Measurements from ENCODE around the gene RWDD4. TPM values are rescaled to one million over a fixed set of nuclear protein-coding genes. Genes with fewer than 3 reads are reported as not detected.

RWDD4 gene
- total RNA-seq, 4 donors from 2014 or later: 30.5 to 40.3 (median 30.9) TPM

DNA sequence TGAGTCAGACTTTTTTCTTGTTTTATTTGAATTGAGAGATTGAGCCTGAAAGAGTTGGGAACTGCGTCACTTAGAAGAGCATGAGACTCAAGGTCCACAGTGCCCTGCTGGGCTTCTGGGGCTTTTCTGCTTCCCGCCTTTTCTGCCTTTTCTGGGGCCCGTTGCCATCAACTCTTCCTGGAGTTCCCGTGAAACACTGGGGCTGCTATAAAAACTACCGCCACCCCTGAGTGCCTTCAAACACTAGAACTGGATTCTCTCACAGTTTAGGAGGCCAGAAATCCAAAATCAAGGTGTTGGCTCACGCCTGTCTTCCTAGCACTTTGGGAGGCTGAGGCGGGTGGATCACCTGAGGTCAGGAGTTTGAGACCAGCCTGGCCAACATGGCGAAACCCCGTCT, 49.8 kb downstream of the RWDD4 start:
- intact Hi-C loops (cut with DNase I): loop anchor here (2.0 to 10.0 kb wide), 2 partner anchors 46 to 72 kb away; partner anchors contain the start of genes RWDD4 and TRAPPC11
- H3K36me3 ChIP-seq: no peaks in the 10 kb centered on the region
- 95% methylated on average over 9 of the region's 9 CpGs for WGBS
- no peaks in the 10 kb centered on the region for H3K9me3 ChIP-seq
- no peaks in the 10 kb centered on the region for H3K27me3 ChIP-seq
- TF ChIP-seq POLR2A (IDR thresholded peaks at IDR 0.05; ENCODE audit: low read depth) (no peak), EP300 (IDR thresholded peaks at IDR 0.05) (no peak), POLR2AphosphoS5 (IDR thresholded peaks at IDR 0.05) (no peak)
- TF ChIP-seq, protein P1, sequence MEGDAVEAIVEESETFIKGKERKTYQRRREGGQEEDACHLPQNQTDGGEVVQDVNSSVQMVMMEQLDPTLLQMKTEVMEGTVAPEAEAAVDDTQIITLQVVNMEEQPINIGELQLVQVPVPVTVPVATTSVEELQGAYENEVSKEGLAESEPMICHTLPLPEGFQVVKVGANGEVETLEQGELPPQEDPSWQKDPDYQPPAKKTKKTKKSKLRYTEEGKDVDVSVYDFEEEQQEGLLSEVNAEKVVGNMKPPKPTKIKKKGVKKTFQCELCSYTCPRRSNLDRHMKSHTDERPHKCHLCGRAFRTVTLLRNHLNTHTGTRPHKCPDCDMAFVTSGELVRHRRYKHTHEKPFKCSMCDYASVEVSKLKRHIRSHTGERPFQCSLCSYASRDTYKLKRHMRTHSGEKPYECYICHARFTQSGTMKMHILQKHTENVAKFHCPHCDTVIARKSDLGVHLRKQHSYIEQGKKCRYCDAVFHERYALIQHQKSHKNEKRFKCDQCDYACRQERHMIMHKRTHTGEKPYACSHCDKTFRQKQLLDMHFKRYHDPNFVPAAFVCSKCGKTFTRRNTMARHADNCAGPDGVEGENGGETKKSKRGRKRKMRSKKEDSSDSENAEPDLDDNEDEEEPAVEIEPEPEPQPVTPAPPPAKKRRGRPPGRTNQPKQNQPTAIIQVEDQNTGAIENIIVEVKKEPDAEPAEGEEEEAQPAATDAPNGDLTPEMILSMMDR (IDR thresholded peaks at IDR 0.05): no peak
- H3K27ac ChIP-seq (replicated peaks in 1 of 4): no peak overlapping the region
- DNase-seq (ENCODE audit: extremely low spot score): no peak
- no peak overlapping the region for H3K4me3 ChIP-seq
- peaks cover 0 to 6% (median 0%) of the 10 kb centered on the region in 4 donors for H3K4me1 ChIP-seq

DNA sequence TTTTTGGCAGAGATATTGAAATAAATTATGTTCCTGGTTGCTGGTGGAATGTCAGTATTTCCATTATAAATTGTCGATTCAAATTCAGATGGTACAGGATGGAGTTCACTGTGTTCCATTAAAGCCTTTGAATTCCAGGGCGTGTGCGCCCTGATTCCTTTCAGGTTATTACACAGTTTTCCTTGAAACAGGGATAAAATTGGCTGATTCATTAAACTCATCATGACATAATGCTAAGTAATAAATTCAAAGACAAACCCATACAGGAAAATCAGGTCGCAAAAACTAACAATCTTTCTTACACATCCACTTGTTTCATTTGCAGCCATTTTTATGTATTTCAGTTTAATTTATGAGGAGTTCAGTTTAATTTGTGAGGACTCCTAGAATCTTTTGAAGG, 51.1 kb downstream of the RWDD4 start:
- Histone ChIP-seq H3K36me3 (no peaks in the 10 kb centered on the region), H3K4me1 (peaks cover 0 to 6% (median 0%) of the 10 kb centered on the region in 4 donors), H3K9me3 (no peaks in the 10 kb centered on the region), H3K4me3 (no peak overlapping the region), H3K27me3 (no peaks in the 10 kb centered on the region), H3K27ac (replicated peaks in 1 of 4) (no peak overlapping the region)
- intact Hi-C loops (cut with DNase I): loop anchor here (2.0 to 10.0 kb wide), 2 partner anchors 47 to 71 kb away; partner anchors contain the start of genes RWDD4 and TRAPPC11
- TF ChIP-seq EP300 (IDR thresholded peaks at IDR 0.05) (no peak), POLR2AphosphoS5 (IDR thresholded peaks at IDR 0.05) (no peak)
- TF ChIP-seq, protein P1 (IDR thresholded peaks at IDR 0.05): no peak
- WGBS: 70% methylated on average over 4 of the region's 4 CpGs
- no peak for DNase-seq (ENCODE audit: extremely low spot score)

DNA sequence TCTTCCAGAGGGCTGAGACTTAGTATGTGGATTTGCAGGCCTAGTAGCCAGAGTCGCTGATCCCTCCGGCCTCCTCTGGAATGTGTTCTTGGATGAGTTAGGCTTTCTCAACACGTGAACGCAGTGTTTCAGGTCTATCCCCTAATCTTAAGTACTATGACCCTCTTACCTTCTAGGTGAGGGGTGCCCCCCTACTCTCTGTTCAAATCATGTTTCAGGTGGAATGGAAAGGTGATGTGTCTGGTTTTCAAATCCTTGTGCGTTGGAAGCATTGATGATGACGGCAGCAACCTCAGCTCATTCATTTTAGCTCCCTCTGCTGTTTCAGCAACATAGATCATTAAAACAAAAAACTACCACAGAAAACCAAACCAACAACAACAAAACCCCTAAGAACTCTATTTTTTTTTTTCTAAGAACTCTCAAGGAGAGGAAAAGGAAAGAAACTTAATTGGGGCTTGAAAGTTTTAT, 56.4 kb downstream of the RWDD4 start:
- Histone ChIP-seq H3K4me1 (peaks cover 0 to 12% (median 11%) of the 10 kb centered on the region in 4 donors), H3K4me3 (no peak overlapping the region), H3K27me3 (no peaks in the 10 kb centered on the region), H3K27ac (replicated peaks in 1 of 4) (peak overlapping the region in 2 of 4 donors; percentile 5 to 42), H3K9me3 (no peaks in the 10 kb centered on the region), H3K36me3 (no peaks in the 10 kb centered on the region)
- WGBS: 63% methylated on average over 6 of the region's 6 CpGs
- DNase-seq (ENCODE audit: extremely low spot score): no peak
- intact Hi-C loops (cut with DNase I): loop anchor here (5.0 to 10.0 kb wide), 3 partner anchors 52 to 130 kb away; partner anchors contain the start of genes RWDD4 and TRAPPC11
- peak in 1 of 2 donors; percentile 32 for TF ChIP-seq POLR2AphosphoS5 (IDR thresholded peaks at IDR 0.05)
- no peak for TF ChIP-seq POLR2A (IDR thresholded peaks at IDR 0.05; ENCODE audit: low read depth)
- no peak for TF ChIP-seq EP300 (IDR thresholded peaks at IDR 0.05)
- TF ChIP-seq, protein P1 (IDR thresholded peaks at IDR 0.05): peak; percentile 51 to 53 (median 52)

DNA sequence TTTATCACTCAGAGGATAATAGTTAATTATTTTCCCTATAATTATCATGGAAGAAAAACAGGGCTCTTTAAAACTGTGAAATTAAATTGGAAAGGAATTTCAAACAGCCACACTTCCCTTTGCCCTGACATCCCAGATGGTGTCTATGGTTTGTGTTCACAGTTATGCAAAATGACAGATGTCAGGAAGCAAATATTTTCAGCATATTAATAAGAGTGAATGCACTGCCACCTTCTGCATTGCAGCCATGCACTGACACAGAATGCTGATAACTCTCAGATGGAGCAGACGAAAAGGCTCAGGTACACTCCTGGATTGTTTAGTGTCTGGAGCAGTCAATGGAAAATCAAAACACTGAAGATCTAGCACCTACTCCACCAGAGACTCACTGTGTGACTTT, 57.6 kb downstream of the RWDD4 start:
- Histone ChIP-seq H3K27ac (replicated peaks in 1 of 4) (no peak overlapping the region), H3K27me3 (no peaks in the 10 kb centered on the region), H3K4me1 (peaks cover 0 to 18% (median 14%) of the 10 kb centered on the region in 4 donors), H3K4me3 (no peak overlapping the region), H3K36me3 (no peaks in the 10 kb centered on the region), H3K9me3 (no peaks in the 10 kb centered on the region)
- intact Hi-C loops (cut with DNase I): loop anchor here (5.0 to 10.0 kb wide), 3 partner anchors 53 to 129 kb away; partner anchors contain the start of genes RWDD4 and TRAPPC11
- no peak for DNase-seq (ENCODE audit: extremely low spot score)
- no peak for TF ChIP-seq EP300 (IDR thresholded peaks at IDR 0.05)
- TF ChIP-seq, protein P1 (IDR thresholded peaks at IDR 0.05): no peak
- TF ChIP-seq POLR2AphosphoS5 (IDR thresholded peaks at IDR 0.05): no peak
- no peak for TF ChIP-seq POLR2A (IDR thresholded peaks at IDR 0.05; ENCODE audit: low read depth)
- WGBS: 65% methylated on average over 1 of the region's 1 CpG
